HUDEP-2 (cell line): ENCODE data around the gene CLCA4.

Source experiments
- DNase-seq, 76 experiments: peaks; one replicate each; lab custom pipeline; 2025; ENCODE audit not compliant: unreplicated experiment in 76 of 76; lab: John Stamatoyannopoulos, UW

The CLCA4 gene

DNA sequence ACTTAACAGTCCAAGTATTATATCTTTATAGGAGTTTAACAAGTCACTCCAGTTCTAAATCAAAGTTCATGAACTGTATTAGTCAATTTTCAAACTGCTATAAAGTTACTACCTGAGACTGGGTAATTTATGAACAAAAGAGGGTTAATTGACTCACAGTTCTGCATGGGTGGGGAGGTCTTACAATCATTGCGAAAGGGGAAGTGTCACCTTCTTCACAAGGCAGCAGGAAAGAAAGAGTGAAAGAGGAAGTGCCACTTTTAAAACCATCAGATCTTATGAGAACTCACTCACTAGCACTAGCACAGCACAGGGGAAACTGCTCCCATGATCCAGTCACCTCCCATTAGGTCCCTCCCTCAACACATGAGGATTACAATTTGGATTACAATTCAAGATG is 70.0 kb downstream of the CLCA4 start:
- peak in 2 of 76 experiments; percentile 4 for DNase-seq

GRCh38 chr1:86618358-86618757 is 71.5 kb downstream of the CLCA4 start:
- no peak for DNase-seq

DNA sequence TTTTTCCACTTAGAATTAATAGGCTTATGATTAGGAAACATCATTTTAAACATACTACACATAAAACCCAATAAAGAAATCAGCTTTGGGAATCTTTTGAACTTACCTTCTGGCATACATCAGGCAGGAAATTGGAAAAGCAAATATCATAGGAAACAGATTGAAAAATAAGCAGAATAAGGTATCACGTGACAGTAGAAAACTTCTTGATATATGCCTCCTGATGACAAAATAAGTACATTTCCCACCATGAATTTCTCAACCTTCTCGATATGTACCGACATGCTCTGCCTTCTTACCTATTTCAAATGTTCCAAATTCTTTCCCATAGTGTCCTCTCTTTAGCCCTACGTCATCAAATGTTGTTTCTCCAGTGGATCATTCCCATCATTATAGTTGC is 72.4 kb downstream of the CLCA4 start:
- no peak for DNase-seq

- DNase-seq, result peak in 1 of 76 experiments; percentile 14
Observed at GRCh38 chr1:86621286-86621685, 74.4 kb downstream of the CLCA4 start.
